ENCODE data around the gene PARS2. TPM values are rescaled to one million over a fixed set of nuclear protein-coding genes. Genes with fewer than 3 reads are reported as not detected.

Gene PARS2
- total RNA-seq, 2 donors from 2014 or later = 12.0 to 12.2 TPM

DNA sequence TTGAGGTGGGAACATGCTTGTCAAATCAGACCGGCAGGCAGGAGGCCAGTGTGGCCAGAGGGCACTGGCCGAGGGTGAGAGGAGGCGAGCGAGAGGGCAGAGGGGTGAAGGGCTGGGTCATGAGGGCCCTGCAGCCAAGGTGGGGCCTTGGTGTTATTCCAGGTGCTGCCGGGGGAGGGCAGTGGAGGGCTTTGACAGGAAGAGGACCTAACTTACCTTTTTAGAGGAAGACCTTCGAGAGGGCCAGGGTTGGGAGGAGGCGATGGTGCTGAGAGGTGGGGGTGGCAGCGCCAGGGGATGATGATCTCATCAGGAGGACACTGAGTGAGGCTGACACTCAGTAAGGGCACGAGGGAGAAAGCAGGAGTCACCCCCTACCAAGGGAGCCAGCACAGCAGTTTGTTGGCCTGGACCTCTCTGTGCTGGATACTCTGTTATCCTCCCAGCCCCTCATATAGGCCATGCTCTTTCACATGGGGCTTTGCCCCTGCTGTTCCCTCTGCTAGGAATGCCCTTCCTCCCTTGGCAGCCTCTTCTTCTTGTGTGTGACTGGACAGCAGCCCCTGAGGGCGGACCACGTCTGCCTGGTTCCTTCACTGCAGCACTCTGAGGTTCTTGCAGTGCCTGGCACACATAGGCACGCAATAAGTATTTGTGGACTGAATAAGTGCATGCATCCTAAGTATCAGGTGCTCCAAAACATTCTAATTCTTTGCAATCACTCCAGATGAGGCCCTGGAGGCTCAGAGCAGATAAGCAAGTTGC lies 44.3 kb upstream of the PARS2 start:
- Histone ChIP-seq H3K4me1 (replicated peaks) (no peaks in the 10 kb centered on the region), H3K27ac (no peak overlapping the region), H3K9me3 (no peaks in the 10 kb centered on the region), H3K36me3 (no peaks in the 10 kb centered on the region), H3K4me3 (no peak overlapping the region), H3K27me3 (replicated peaks; ENCODE audit: insufficient read depth) (no peaks in the 10 kb centered on the region)
- intact Hi-C loops (cut with DNase I) = loop anchor here (5.0 kb wide), 1 partner anchor 311 kb away; no protein-coding TSS in a partner anchor
- WGBS = 86% methylated on average over 10 of the region's 12 CpGs
- DNase-seq (ENCODE audit: low spot score) = no peak
- TF ChIP-seq, protein P1, sequence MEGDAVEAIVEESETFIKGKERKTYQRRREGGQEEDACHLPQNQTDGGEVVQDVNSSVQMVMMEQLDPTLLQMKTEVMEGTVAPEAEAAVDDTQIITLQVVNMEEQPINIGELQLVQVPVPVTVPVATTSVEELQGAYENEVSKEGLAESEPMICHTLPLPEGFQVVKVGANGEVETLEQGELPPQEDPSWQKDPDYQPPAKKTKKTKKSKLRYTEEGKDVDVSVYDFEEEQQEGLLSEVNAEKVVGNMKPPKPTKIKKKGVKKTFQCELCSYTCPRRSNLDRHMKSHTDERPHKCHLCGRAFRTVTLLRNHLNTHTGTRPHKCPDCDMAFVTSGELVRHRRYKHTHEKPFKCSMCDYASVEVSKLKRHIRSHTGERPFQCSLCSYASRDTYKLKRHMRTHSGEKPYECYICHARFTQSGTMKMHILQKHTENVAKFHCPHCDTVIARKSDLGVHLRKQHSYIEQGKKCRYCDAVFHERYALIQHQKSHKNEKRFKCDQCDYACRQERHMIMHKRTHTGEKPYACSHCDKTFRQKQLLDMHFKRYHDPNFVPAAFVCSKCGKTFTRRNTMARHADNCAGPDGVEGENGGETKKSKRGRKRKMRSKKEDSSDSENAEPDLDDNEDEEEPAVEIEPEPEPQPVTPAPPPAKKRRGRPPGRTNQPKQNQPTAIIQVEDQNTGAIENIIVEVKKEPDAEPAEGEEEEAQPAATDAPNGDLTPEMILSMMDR (IDR thresholded peaks at IDR 0.05) = no peak
- TF ChIP-seq POLR2A (IDR thresholded peaks at IDR 0.05) = no peak
- no peak for TF ChIP-seq POLR2AphosphoS5 (IDR thresholded peaks at IDR 0.05)

DNA sequence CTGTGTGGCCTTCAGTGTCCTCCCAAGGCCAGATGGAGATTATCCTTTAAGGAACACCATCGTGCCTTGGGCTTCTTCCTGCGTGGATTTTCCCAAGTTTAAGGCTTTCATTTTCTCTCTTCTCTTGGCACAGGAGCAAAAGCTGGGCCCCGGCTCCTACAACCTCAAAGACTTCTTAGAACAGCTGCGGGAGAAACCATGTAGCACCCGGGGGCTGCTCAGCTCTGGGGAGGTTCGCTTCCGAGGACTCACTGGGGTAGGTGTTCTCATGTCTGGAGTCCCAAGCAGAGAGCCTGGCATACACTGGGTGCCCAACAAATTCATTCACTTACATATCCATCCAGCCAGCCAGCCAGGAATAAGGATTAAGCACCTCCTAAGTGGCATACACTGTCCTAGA lies 43.4 kb upstream of the PARS2 start:
- no peak for TF ChIP-seq POLR2A (IDR thresholded peaks at IDR 0.05)
- TF ChIP-seq, protein P1 (IDR thresholded peaks at IDR 0.05) = no peak
- no peak for TF ChIP-seq POLR2AphosphoS5 (IDR thresholded peaks at IDR 0.05)
- Histone ChIP-seq H3K9me3 (no peaks in the 10 kb centered on the region), H3K36me3 (no peaks in the 10 kb centered on the region), H3K4me1 (replicated peaks) (no peaks in the 10 kb centered on the region), H3K4me3 (no peak overlapping the region), H3K27me3 (replicated peaks; ENCODE audit: insufficient read depth) (no peaks in the 10 kb centered on the region), H3K27ac (no peak overlapping the region)
- intact Hi-C loops (cut with DNase I) = loop anchor here (5.0 kb wide), 1 partner anchor 310 kb away; no protein-coding TSS in a partner anchor
- 92% methylated on average over 6 of the region's 7 CpGs for WGBS
- DNase-seq (ENCODE audit: low spot score) = no peak

DNA sequence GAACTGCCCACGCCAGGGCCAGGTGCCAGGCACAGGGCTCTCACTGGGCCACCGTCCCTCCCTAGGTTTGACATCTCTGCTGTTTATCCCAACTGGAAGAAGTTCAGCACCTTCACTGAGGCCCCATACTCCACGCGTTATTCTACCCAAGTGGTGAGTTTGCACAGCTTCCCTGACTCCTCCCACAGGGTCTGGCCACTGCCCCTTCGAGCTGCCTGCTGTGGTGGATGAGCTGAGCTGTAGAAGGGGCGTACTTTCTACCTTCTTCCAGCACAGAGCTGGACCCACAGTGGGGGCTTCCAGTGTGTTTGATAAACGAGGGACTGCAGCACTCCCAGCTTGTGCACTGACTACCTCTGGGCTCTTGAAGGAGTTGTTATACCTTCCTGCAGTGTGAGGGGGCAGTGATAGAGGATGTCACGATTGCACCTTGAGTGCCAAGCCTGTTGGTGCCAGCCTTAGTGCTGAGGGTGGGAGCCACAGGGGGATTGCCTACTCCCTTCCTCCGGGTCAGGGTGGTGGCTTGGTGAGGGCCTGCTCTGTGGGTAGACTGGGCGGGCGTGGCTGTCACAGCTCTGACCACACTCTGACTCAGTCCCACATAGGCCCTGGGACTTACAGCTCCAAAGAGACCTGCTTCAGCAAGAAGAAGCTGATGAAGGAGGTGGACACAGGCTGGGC lies 42.7 kb upstream of the PARS2 start:
- Histone ChIP-seq H3K4me1 (replicated peaks) (no peaks in the 10 kb centered on the region), H3K27ac (no peak overlapping the region), H3K27me3 (replicated peaks; ENCODE audit: insufficient read depth) (no peaks in the 10 kb centered on the region), H3K9me3 (no peaks in the 10 kb centered on the region), H3K36me3 (no peaks in the 10 kb centered on the region), H3K4me3 (no peak overlapping the region)
- intact Hi-C loops (cut with DNase I) = loop anchor here (5.0 kb wide), 1 partner anchor 310 kb away; no protein-coding TSS in a partner anchor
- TF ChIP-seq POLR2A (IDR thresholded peaks at IDR 0.05) (no peak), POLR2AphosphoS5 (IDR thresholded peaks at IDR 0.05) (no peak)
- TF ChIP-seq, protein P1 (IDR thresholded peaks at IDR 0.05) = no peak
- DNase-seq (ENCODE audit: low spot score) = no peak
- 77% methylated on average over 10 of the region's 11 CpGs for WGBS

DNA sequence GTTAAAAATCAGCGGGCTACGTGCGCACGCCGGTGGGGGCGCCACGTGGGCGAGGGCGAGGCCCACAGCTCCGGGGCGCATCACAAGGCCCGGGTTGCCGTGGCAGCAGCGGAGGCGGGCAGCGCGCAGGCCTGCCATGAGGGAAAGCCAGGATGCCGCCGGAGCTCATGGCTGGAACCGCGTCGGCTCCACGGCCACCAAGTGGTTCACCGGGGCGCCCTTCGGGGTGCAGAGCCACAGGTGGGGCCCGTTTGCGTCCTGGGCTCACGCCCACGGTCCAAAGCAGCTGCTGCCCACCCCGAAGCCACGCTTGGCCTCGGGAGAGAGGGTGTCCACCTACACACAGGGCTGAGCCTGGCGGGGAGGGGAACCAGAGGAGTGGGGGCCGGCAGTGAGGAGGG lies 41.7 kb upstream of the PARS2 start:
- TF ChIP-seq, protein P1 (IDR thresholded peaks at IDR 0.05) = no peak
- TF ChIP-seq POLR2AphosphoS5 (IDR thresholded peaks at IDR 0.05) = no peak
- H3K36me3 ChIP-seq = no peaks in the 10 kb centered on the region
- DNase-seq (ENCODE audit: low spot score) = no peak
- no peaks in the 10 kb centered on the region for H3K4me1 ChIP-seq (replicated peaks)
- no peak overlapping the region for H3K27ac ChIP-seq
- H3K27me3 ChIP-seq (replicated peaks; ENCODE audit: insufficient read depth) = no peaks in the 10 kb centered on the region
- H3K9me3 ChIP-seq = no peaks in the 10 kb centered on the region
- no peak overlapping the region for H3K4me3 ChIP-seq
- WGBS = 51% methylated on average over 27 of the region's 35 CpGs
- intact Hi-C loops (cut with DNase I) = loop anchor here (5.0 kb wide), 1 partner anchor 309 kb away; no protein-coding TSS in a partner anchor

Data from prostate gland (tissue), 2 donors.